Measurements from ENCODE around the gene TRIB2. TPM values are rescaled to one million over a fixed set of nuclear protein-coding genes. Genes with fewer than 3 reads are reported as not detected.
A peak's percentile ranks its signal among the peaks of the same experiment; 100 is the strongest.

The TRIB2 gene
- total and polyA plus RNA-seq, 9 of the 15 experiments (the other 6 are each of a cell fraction or from before 2014, with no cell fraction given), result 9.0 to 39.0 (median 26.3) TPM

GRCh38 chr2:12730265-12730664 is 13.5 kb downstream of the TRIB2 start (continued):
- TF ChIP-seq GTF3C2 (IDR thresholded peaks at IDR 0.05; ENCODE audit: borderline replicate concordance, extremely low read depth, insufficient read length) (no peak), TCFL5 (CRISPR knock-in tag; conservative IDR thresholded peaks at IDR 0.05) (no peak), THRAP3 (IDR thresholded peaks at IDR 0.05; ENCODE audit: borderline replicate concordance) (no peak)

DNA sequence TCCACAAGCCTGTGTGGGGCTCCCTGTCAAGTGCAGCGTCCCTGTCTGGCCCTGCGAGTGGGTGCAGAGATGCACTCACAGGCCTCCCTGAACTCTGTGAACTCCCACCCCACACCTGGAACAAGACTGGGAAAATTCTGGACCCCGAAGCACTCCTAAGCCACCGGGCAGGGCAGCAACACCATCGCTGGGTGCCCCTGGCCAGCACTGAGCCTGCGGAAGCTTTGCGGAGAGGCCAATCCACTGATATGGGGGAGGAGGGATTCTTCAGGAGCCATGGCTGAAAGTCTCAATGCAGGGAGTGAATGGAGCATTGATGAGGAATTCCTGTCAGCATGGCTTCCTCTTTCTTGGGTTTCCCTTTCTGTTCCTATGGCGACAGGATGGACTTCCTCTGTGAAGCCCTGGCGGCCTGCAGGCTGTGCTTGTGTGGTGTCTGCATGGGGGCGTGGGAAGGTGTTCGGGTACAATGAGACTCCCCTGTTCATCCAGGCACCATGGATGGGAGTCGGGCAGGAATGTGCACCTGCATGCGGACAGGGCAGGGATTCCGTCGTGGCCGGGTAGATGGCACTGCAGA is 15.1 kb downstream of the TRIB2 start:
- peaks cover 57% of the 10 kb centered on the region; the same call in 2 of the 3 replicates for H3K36me3 ChIP-seq (ENCODE audit: control insufficient read depth, insufficient read depth, low read length)
- no peak for ATAC-seq
- no peaks in the 10 kb centered on the region for H3K9me3 ChIP-seq (replicated peaks; ENCODE audit: control insufficient read depth, insufficient read depth, low read depth, low read length)
- 96% methylated on average over 15 of the region's 16 CpGs for WGBS (ENCODE audit: insufficient coverage, low coverage, missing lambda C conversion rate)
- DNase-seq (ENCODE audit: extremely low read depth in 1 of 4, low spot score in 3 of 4), result no peak
- H3K79me2 ChIP-seq (ENCODE audit: control insufficient read depth, insufficient read depth, low read length), result no peaks in the 10 kb centered on the region
- H2AFZ ChIP-seq (ENCODE audit: low read depth, low read length), result no peak overlapping the region
- H4K20me1 ChIP-seq (replicated peaks; ENCODE audit: control insufficient read depth, insufficient read depth, low read length), result 0 out of 2 replicates have a peak, but pooled peaks cover 4% of the 10 kb centered on the region
- H3K4me1 ChIP-seq (replicated peaks in 1 of 2; ENCODE audit: control insufficient read depth in 2 of 2, insufficient read depth in 2 of 2, low read length in 2 of 2), result peaks cover 0 to 3% of the 10 kb centered on the region in 2 experiments; a peak in 2 of 5 replicates
- H3K9me1 ChIP-seq (ENCODE audit: control insufficient read depth, insufficient read depth, low read length), result no peaks in the 10 kb centered on the region
- in situ Hi-C loops (cut with MboI), result loop anchor here (25.0 kb wide), 1 partner anchor 281 kb away; no protein-coding TSS in a partner anchor
- no TSS peak for BruUV-seq (replicated peaks)
- no peak overlapping the region for H3K9ac ChIP-seq (ENCODE audit: insufficient read depth in 1 of 2, low read depth in 2 of 2, low read length in 2 of 2)
- ChIA-PET CTCF (ENCODE audit: low intra/inter-chr PET ratio) (no interaction called here), POLR2A (no interaction called here)
- no peak overlapping the region for H3K4me3 ChIP-seq
- intact Hi-C loops (cut with micrococcal nuclease), result no loop called here
- no peaks in the 10 kb centered on the region for H3K27me3 ChIP-seq (ENCODE audit: control insufficient read depth in 2 of 2, insufficient read depth in 2 of 2, low read length in 2 of 2)
- FAIRE-seq, result no peak
- H3K27ac ChIP-seq (ENCODE audit: extremely low read depth, low read depth, low read length), result no peak overlapping the region
- no peak overlapping the region for H3K4me2 ChIP-seq (ENCODE audit: insufficient read depth, low read length)
- TF ChIP-seq POU5F1 (IDR thresholded peaks at IDR 0.05; ENCODE audit: borderline replicate concordance, low read depth, low read length, partially characterized antibody) (no peak), HDAC3 (IDR thresholded peaks at IDR 0.05; ENCODE audit: borderline replicate concordance, partially characterized antibody) (no peak), THRA (IDR thresholded peaks at IDR 0.05) (no peak), SPI1 (IDR thresholded peaks at IDR 0.05; ENCODE audit: borderline replicate concordance, low read depth, low read length) (peak; percentile 60; the same call in 1 of the 2 replicates), RFX1 (IDR thresholded peaks at IDR 0.05) (peak; percentile 54), SIX5 (IDR thresholded peaks at IDR 0.05; ENCODE audit: borderline replicate concordance in 1 of 2, insufficient read depth in 1 of 2, low read depth in 1 of 2, low read length in 2 of 2) (no peak), SMARCB1 (IDR thresholded peaks at IDR 0.05; ENCODE audit: insufficient read length, low read depth) (no peak), GABPA (tag; conservative IDR thresholded peaks at IDR 0.05; ENCODE audit: low read depth) (no peak), ZNF224 (CRISPR knock-in tag; IDR thresholded peaks at IDR 0.05) (no peak), PHTF2 (CRISPR knock-in tag; IDR thresholded peaks at IDR 0.05) (no peak), CCAR2 (IDR thresholded peaks at IDR 0.05; ENCODE audit: low read depth, low read length) (no peak)
